Measurements from ENCODE around the gene ZNF518B. TPM values are rescaled to one million over a fixed set of nuclear protein-coding genes. Genes with fewer than 3 reads are reported as not detected.

ZNF518B gene
- total and polyA plus RNA-seq, 10 of the 15 experiments (the other 5 are each of a cell fraction or from before 2014, with no cell fraction given), result 2.7 to 20.5 (median 9.2) TPM

GRCh38 chr4:10500776-10501175, 43.5 kb upstream of the ZNF518B start (continued):
- TF ChIP-seq MLLT1 (IDR thresholded peaks at IDR 0.05), result no peak
- TF ChIP-seq CEBPZ (IDR thresholded peaks at IDR 0.05; ENCODE audit: low read depth, low read length), result no peak
- TF ChIP-seq ZNF217 (IDR thresholded peaks at IDR 0.05), result no peak
- TF ChIP-seq ZSCAN29 (IDR thresholded peaks at IDR 0.05), result no peak
- TF ChIP-seq E4F1 (IDR thresholded peaks at IDR 0.05; ENCODE audit: borderline replicate concordance, partially characterized antibody), result no peak
- TF ChIP-seq SMAD5 (IDR thresholded peaks at IDR 0.05; ENCODE audit: low read depth), result no peak
- no peak for TF ChIP-seq EZH2 (IDR thresholded peaks at IDR 0.05; ENCODE audit: borderline replicate concordance, control insufficient read depth, low read depth, low read length)

Data from GM12878 (cell line).